HG02981 (cell line): ENCODE data around the gene SLC44A3.
"Not testable (repeated sequence)": the region's sequence is repeated elsewhere in the genome, so short reads cannot be mapped to it uniquely, and the experiment has no call there.

Source experiments
- ATAC-seq: cut with Tn5 transposase; IDR thresholded peaks from one replicate; pipeline ENCODE4 v1.9.1; 2021; ENCODE audit warnings: mild to moderate bottlenecking, moderate library complexity; ENCODE audit not compliant: unreplicated experiment

Gene SLC44A3

DNA sequence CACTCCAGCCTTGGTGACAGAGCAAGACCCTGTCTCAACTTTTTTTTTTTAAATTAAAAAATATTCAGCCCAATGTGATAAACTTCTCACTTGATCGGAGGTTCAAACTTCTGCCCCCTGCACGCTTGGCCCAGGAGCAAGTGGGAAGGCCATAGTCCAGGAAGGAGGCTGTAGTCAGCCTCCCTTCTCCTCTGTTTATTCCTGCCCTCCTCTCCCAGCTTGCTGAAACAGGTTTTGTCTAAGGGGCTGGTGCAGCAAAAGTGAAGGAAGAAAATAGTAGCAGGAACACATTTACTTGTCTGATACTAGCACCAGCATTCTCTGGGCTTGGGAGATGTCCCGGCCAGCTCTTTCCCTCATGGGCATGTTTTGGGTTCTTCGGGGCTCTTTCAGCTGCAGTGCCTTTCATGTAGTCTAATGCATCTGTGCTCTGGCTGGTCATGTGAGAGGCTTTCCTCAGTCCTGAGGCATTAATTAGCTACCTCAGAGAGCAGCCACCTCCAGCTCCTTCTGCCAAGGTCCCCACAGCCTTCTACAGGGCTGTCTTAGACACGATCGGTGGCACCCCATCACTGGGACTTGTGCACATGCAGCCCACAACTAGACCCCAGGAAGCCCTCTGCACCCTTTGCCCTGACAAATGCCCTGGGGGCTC lies 12.9 kb downstream of the SLC44A3 start:
- ATAC-seq = no peak

DNA sequence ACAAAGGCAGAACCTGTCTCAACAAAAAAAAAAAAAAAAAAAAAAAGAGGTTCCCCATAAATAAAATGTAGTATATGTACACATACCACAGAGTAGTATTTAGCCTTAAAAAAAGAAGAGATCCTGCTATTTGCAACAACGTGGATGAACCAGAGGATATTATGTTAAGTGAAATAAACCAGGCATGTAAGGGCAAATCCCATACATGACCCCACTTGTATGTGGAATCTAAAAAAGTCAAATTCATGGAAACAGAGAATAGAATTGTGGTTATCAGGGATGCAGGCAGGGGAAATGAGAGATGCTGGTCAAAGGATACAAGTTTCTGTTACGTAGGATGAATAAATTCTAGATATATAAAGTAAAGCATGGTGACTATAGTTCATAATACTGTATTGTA lies 16.7 kb downstream of the SLC44A3 start:
- no peak for ATAC-seq

DNA sequence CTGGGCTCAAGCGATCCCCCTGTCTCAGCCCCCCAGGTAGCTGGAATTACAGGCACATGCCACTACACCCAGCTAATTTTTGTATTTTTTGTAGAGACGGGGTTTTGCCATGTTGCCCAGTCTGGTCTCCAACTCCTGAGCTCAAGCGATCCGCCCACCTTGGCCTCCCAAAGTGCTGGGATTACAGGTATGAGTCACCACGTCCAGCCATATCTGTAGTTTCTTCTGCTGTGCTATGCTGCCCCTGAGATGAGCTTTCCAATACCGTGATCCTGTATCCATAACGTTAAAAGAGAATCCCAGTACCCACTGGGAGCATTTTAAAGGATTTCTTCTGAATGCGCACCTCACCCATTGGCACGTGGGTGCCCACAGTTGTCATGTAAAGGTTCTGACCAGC lies 20.2 kb downstream of the SLC44A3 start:
- ATAC-seq = not testable (repeated sequence)

DNA sequence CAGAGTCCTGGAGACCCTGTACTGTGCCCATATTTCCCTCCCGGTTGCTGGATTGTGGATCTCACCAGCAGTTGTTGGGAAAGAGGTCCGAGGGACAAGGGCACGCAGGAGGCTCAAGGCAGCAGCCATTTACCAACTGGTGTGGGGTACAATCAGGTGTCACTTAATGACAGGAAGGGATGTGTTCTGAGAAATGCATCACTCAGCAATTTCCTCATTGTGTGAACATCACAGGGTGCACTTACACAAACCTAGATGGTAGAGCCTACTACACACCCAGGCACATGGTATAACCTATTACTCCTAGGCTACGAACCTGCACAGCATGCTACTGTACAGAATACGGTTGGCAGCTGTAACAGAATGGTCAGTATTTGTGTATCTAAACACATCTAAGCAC lies 20.7 kb downstream of the SLC44A3 start:
- ATAC-seq = no peak

DNA sequence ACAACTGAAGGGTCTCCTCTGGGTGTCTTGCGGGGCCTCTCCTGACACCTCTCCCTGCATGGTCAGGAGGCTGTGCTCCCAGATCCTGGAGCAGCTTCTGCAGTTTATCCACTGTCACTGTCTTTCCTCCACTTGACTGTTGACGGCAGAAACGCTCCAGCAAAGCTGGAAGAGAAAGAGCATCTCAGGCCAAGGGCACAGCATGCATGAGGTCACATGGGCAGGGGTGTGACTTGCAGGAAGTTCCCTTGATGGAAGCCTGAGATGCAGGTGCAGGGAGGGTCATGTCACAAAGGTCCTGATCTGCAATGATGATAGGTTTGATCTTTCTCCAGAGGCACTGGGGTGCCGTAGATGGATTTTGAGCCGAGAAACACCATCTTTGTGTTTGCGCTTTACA lies 23.3 kb downstream of the SLC44A3 start:
- ATAC-seq = no peak

DNA sequence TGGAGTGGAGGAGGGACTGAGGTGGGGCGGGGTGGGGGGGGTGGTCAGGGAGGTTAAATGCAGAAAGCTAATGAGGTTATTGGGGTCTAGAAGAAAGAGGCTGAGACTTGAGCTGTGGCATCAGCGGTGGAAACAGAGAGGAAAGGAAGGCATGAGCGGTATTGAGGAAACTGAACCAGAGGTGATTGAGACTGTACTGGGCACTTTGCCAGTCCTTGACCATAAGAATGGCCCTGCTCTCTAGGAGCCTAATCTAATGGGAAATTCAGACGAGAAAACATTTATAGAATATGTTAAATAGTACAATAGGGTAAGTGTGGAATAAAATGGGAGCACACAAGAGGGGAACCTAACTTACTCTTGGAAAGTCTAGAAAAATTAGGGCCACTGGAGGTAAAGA lies 23.7 kb downstream of the SLC44A3 start:
- no peak for ATAC-seq

DNA sequence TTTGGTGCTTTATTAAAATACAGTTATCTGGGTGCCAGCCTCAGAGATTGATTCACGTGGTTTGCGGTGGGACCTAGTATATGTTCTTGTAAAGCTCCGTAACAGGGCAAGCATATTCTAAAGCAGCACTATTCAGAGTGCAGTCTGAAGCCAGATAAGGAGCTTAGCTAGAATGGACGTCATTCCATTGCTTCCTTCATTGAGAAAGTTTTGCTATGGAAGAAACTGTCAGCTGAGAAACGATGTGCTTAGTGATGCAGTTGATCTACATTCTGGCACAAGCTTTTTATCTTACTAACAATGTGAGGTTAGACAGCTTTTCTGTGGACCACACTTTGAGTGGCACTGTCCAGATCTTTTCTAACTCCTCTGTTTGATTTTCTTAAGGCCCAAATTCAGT lies 26.2 kb downstream of the SLC44A3 start:
- ATAC-seq = no peak

DNA sequence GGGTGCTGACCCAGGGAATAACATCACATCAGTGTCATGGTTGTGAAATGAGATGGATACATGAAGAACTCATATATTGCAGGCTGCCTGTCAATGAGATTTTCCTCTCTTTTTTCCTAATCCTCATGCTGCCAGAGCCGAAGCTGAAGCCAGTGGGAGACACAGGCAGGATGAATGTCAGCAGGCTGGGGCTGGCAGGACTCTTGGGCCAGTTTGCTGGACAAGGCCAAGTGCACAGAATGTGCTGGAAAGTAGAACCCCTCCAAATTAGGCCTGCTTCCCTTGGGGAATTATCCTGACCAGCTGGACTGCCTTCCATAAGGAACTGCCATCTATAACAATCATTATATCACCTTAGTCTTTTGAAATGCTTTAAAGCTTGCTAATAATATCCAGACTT lies 31.4 kb downstream of the SLC44A3 start:
- ATAC-seq = no peak

DNA sequence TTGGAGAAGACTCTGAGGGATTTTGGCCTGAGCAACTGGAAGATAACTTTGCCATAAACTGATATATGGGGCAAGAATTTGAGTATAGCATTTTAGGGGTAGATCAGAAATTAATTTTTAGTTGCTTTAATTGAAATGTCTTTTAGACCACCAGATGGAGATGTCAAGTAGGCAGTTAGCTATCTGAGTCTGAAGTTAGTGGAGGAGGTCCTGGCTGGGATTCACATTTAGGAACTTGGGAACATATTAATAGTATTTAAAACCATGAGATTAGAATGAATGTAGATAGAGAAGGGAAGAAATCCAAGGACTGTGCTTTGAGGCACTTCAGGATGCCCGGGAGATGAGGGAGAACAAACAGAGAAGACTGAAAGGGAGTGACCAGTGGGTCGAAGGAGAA lies 32.6 kb downstream of the SLC44A3 start:
- ATAC-seq = no peak

DNA sequence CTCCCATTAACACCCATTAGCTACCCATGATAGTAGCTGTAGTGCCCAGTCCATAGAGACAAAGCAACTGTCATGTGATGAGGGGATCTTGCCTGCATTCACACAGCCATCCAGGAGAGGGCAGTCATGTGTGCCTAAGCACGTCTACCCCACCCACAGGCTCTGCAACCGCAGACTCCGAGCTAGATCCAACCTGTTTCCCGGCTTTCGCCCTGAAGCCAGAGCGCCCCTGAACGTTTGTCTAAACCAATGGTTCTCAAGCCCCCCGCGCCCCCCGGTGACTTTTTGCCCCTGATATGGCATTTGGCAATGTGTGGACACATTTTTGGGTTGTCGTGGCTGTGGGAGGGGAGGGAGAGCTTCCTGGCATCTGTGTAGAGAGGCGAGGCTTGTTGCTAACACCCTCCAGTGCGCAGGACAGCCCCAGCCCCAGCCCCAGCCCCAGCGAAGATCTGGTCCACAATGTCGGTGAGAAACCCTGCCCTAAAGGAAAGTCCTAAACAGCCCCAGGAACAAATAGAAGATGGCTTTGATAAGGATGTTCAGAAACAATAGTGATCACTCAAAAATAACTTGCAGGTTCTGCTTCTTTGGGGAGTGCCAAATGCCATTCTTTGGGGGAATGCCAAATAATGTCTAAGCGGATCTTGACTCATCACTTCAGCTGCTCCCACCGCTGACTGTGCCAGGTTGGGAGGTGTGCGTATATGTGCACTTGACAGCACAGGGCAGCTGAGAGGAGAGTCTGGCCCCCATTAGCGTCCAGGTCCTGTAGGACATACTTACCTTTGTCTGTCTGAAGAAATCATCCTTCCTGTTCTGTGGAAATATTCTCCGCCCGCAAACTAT lies 34.5 kb downstream of the SLC44A3 start:
- ATAC-seq = peak; percentile 97

DNA sequence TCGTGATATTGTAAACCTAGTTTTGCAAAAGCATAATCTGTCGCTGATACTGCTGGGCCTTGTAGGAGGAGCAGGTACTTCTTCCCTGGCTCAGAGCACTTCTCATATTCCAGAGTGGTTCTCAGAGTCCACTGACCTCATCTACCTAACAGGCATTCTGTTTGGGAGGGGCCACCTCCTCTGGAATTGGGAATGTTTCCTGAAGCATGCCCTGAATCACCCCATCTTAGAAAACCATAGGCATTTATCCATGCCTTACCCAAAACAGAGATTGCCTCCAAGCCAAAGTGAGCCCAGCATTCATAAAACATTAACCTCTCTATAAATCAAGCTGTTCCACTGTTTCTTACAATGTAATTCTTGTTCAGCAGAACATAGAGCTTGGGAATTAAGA lies 35.1 kb downstream of the SLC44A3 start:
- no peak for ATAC-seq

DNA sequence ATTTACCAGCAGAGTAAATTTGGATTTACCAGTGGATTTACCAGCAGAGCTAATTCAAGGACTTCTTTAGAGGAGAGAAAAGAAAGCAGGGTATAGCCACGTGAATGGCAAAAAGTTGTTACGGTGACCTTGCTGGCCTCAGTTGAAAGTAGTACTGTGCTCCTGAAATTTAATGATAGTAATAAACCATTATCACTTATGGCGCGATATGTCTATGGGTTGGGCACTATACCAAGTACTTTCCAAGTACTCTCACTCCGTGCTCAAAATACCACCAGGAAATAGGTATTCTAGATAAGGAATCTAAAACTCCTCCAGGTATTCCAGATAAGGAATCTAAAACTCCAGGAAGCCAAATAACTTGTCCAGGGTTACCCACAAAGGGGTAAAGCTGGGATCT lies 35.8 kb downstream of the SLC44A3 start:
- ATAC-seq = no peak

DNA sequence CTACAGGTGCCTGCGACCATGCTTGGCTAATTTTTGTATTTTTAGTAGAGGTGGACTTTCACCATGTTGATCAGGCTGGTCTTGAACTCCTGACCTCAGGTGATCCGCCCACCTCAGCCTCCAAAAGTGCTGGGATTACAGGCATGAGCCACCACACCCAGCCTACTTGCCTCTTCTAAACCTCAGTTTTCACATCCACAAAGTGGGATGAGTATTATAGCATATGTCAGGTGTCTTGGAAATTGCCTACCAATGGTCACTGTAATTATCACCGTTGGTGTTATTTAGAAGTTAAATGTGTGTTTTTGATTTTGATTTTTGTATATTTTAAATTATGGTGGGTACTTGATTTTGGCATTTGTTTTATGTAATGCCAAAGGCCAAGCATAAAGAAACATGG lies 36.7 kb downstream of the SLC44A3 start:
- no peak for ATAC-seq

DNA sequence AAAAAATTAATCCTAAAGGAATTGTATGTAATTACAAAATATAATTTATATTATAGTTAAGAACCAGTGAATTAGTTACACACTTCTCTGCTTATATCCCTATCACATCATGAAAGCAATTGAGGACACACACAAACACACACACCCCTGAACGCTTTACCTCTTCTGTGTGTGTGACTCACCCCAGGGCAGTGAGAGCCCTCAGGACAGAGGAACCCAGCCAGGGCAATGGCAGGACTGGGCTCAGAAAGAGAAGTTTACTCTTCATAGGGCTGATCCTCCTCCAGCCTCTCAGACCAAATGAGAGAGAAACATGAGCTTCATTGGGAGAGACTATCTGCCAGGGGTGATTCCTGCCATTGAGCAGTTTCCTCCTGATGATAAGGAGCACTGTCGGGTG lies 38.1 kb downstream of the SLC44A3 start:
- no peak for ATAC-seq

DNA sequence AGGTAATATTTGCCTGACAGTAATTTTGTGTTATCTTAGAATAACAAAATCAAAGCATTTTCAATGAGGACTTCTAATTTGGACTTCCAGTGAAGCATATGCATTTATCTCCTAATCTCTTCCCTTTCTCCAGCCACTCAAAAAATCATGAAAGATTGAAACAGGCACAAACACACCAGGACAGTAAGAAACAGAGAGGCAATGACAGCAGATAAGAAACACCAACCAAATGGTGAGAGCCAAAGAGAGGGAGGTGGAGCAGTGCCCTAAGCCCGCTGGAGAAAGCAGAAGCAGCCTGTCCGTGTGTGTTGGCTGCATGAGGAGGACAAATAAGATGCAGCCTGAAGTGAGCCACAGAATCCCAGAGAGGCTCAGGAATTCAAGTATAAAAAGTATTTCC lies 39.0 kb downstream of the SLC44A3 start:
- ATAC-seq = no peak

DNA sequence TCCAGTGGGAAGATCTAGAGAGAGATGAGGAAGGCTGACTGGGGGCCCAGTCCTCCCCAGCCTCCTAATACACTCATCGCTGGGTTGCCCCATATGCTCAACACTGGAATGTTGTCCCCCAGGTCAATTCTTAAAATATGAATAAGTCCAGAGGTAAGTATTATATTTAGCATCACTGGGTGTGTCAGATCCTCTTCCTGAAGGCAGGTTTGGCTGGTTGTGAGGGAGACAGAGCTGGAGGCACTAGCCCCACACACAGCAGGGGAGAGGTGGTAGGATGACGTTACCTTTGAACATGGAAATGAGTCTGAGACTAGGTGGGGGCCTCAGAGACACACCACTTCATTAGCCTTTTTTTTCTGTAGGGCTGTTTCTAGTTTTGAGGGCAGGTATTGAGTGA lies 42.6 kb downstream of the SLC44A3 start:
- ATAC-seq = no peak

DNA sequence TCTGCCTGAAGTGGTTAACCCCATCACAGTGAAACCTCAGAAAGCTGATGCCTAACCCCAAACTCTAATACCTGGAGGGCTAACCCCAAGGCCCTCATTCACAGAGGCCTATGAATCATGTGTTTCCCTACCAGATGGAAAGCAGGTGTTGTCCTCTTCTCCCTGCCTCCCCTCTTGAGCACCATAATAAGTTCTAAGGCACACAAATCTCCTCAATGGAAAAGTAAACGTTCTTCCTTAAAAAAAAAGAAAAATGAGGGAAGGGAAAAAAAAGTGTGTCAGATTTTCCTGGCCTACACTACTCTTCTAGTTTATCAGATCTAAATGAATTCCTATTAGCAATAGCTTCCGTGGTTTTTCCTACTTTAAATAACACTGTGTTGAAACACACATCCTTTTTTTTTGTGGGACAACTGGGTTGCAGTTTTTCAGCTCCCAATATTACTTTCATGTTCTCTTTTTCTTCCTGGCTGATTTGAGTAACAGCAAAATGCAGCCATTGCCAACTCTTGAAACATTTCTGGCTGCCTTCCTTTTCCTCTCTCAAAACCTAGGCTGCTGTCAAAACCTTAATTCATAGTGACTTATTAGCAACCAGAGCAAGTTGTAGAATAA lies 43.2 kb downstream of the SLC44A3 start:
- ATAC-seq = no peak

DNA sequence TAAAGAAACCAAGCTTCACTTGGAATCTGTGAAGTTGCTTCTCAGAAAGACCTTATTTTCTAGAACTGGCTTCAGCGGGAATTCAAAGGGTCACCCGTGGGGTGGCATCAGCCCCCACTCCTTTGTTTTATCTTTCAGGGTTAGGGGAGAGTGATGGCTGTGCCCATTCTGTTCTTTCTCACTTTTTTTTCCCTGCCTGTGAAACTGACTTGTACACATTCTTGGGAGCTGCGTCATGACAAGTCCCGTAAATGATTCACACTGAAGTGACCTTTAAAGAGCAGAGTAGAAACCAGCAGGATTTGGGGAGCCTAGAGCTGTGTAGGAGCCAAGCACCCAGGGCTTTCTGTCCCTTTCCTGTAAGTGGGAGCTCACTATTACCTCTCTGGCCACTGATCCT lies 43.8 kb downstream of the SLC44A3 start:
- ATAC-seq = no peak

DNA sequence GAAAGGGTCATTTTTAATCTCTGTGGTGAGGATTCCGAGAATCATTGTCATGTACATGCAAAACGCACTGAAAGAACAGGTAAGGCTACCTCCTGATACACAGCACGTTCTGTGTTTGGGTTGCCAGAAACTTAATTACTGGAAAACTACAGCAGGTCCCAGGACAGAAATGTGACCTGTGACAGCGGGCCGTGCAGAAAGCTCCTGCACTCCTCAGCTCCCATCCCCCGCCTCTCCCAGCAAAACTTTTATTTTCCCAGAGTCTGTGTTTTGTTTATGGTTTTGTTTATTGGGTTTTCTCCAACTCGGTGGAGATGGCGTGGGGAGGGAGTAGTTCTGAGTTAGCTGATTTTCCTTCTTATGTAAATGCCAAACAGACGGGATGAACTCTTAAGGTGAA lies 44.7 kb downstream of the SLC44A3 start:
- ATAC-seq = no peak

DNA sequence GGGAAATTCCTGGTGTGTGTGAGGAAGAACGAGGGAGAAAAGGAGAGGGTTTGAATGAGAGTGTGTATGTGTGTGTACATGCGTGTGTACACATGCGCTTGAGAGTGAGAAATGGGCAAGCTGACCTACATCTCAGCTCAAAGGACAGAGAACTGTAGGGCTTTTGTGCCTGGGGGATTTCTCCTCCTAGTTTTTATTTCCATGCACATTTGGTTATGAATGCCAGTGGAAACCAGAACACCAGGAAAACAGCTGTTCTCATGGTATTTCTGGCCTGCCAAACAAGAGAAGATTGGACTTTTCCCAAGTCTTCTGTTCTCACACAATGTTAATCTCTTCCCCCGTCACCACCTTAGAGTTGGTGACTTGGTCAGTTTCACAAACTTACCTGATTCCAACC lies 45.2 kb downstream of the SLC44A3 start:
- no peak for ATAC-seq

DNA sequence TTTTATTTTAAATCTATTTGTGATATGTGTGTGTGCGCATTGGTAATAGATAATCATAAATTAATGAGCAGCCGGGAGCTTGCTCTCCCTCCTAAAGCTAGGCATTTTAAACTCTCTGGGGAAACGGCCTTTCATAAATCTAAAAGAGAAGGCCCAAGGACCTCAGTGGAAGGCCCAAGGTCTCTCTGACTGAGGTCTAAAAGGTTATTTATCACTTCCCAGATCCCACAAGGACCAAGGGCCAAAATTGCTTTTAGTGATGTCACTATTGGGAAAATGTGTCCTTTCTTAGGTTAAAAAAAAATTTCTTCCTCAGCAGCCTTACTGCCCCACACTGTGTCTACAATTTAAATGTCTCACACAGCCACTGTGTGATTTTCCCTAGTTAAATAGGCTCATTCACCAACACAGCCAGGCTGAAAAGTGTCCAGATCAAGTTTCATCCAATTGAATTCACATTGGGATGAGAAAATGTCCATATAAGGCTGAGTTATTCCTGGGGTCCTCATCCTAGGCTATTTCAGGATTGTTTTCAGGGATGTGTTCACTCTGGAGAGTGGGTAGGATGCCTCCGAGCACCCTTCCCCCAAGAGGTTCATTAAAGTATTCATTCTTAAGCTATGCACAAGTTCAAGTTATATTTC lies 46.1 kb downstream of the SLC44A3 start:
- ATAC-seq = no peak

DNA sequence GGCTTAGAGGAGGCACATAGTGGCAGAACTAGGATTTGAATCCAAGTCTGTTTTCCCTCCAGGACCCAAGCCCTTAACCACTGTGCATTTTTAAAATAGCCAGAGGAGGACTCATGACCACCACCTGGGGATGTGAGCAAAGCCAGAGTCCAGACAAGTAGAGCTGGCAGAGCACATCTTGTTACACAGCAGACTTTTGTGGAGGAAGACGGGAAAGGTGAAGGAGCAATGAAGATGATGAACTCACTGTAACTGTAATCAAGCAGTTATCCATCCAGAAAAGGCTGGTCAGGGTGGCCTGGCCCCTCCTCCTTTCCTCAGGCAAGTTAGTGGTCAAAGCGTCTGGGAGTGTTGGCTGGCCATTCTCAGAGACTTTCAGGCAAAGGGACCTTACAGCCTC lies 50.9 kb downstream of the SLC44A3 start:
- ATAC-seq = no peak
